MM.1S (cell line): Measurements from ENCODE around the gene OR14J1.

Source experiments
- DNase-seq: peaks from one replicate; pipeline ENCODE4 v3.0.0-alpha.2; 2015
- H2AFZ ChIP-seq: fragments of 300-600 bp; sonication (generic); 2 replicates; pipeline ENCODE4 v1.6.0; 2016; ENCODE audit warnings: antibody characterized with exemption, low read length
- H3F3A ChIP-seq: fragments of 300-600 bp; sonication (generic); 2 replicates; pipeline ENCODE4 v1.6.1; 2016; ENCODE audit warnings: mild to moderate bottlenecking, antibody characterized with exemption, low read length, moderate library complexity, mixed read lengths; ENCODE audit not compliant: insufficient read depth
- H3K27ac ChIP-seq: fragments of 300-600 bp; sonication (generic); 2 replicates; pipeline ENCODE4 v1.5.1; 2016; ENCODE audit warnings: mild to moderate bottlenecking, low read length
- H3K27me3 ChIP-seq: fragments of 300-600 bp; sonication (generic); replicated peaks from 2 replicates; pipeline ENCODE4 v1.6.0; 2016; ENCODE audit warnings: low read length; ENCODE audit not compliant: insufficient read depth
- H3K36me3 ChIP-seq: fragments of 300-600 bp; sonication (generic); replicated peaks from 2 replicates; pipeline ENCODE4 v1.6.1; 2016; ENCODE audit warnings: mild to moderate bottlenecking, low read length, mixed read lengths; ENCODE audit not compliant: insufficient read depth
- H3K4me1 ChIP-seq: fragments of 300-600 bp; sonication (generic); 2 replicates; pipeline ENCODE4 v1.6.1; 2016; ENCODE audit warnings: low read length, mixed read lengths
- H3K4me2 ChIP-seq: fragments of 300-600 bp; sonication (generic); 2 replicates; pipeline ENCODE4 v1.6.0; 2016; ENCODE audit warnings: low read depth, low read length
- H3K4me3 ChIP-seq: fragments of 300-600 bp; sonication (generic); 2 replicates; pipeline ENCODE4 v1.5.1; 2016; ENCODE audit warnings: low read length, mixed read lengths
- H3K79me2 ChIP-seq: fragments of 300-600 bp; sonication (generic); 2 replicates; pipeline ENCODE4 v1.6.1; 2016; ENCODE audit warnings: mixed run types, low read length, mixed read lengths
- H3K9ac ChIP-seq: fragments of 300-600 bp; sonication (generic); 2 replicates; pipeline ENCODE4 v1.6.1; 2016; ENCODE audit warnings: low read length, mixed read lengths
- H3K9me2 ChIP-seq: fragments of 300-600 bp; sonication (generic); replicated peaks from 2 replicates; pipeline ENCODE4 v1.6.1; 2016; ENCODE audit warnings: mild to moderate bottlenecking, low read length, mixed read lengths; ENCODE audit not compliant: insufficient read depth
- H3K9me3 ChIP-seq: fragments of 300-600 bp; sonication (generic); replicated peaks from 2 replicates; pipeline ENCODE4 v1.6.1; 2016; ENCODE audit warnings: mild to moderate bottlenecking, low read length, mixed read lengths; ENCODE audit not compliant: insufficient read depth
- H4K20me1 ChIP-seq: fragments of 300-600 bp; sonication (generic); 2 replicates; pipeline ENCODE4 v1.6.1; 2016; ENCODE audit warnings: mild to moderate bottlenecking, low read length, moderate library complexity, mixed read lengths; ENCODE audit not compliant: insufficient read depth
- CTCF ChIP-seq: fragments of 300-600 bp; sonication (generic); IDR thresholded peaks from 2 replicates; pipeline ENCODE4 v1.5.1; 2016; ENCODE audit warnings: antibody characterized with exemption, low read length, mixed read lengths
- EZH2 ChIP-seq: fragments of 300-600 bp; sonication (generic); optimal IDR thresholded peaks from 2 replicates; pipeline ENCODE3; 2017; ENCODE audit warnings: low read depth, mild to moderate bottlenecking, antibody characterized with exemption, low read length, mixed read lengths
- EZH2phosphoT487 ChIP-seq: fragments of 300-600 bp; sonication (generic); IDR thresholded peaks from 2 replicates; pipeline ENCODE4 v1.6.1; 2018; ENCODE audit warnings: antibody characterized with exemption, low read length

The OR14J1 gene, protein sequence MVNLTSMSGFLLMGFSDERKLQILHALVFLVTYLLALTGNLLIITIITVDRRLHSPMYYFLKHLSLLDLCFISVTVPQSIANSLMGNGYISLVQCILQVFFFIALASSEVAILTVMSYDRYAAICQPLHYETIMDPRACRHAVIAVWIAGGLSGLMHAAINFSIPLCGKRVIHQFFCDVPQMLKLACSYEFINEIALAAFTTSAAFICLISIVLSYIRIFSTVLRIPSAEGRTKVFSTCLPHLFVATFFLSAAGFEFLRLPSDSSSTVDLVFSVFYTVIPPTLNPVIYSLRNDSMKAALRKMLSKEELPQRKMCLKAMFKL

GRCh38 chr6:29301316-29301715 is at the start of gene OR14J1:
Gene OR14J1, plus strand, starts transcription at chr6:29301701. Its CDS starts 4,989 bp downstream, at chr6:29306690.
- Histone ChIP-seq H3K4me3 (no peak within 1 kb of the TSS), H3F3A (no peaks in the 10 kb centered on the region), H3K27me3 (no peaks in the 10 kb centered on the region), H2AFZ (no peak within 1 kb of the TSS), H3K9ac (no peak within 1 kb of the TSS), H3K27ac (no peak within 1 kb of the TSS), H3K9me3 (no peaks in the 10 kb centered on the region), H3K36me3 (no peaks in the 10 kb centered on the region), H4K20me1 (no peaks in the 10 kb centered on the region), H3K79me2 (no peaks in the 10 kb centered on the region), H3K4me2 (no peak within 1 kb of the TSS), H3K9me2 (no peaks in the 10 kb centered on the region), H3K4me1 (no peaks in the 10 kb centered on the region)
- TF ChIP-seq EZH2: no peak
- no peak for TF ChIP-seq EZH2phosphoT487
- no peak for TF ChIP-seq CTCF
- DNase-seq: no peak

GRCh38 chr6:29251736-29252135 is 49.8 kb upstream of the OR14J1 start:
- Histone ChIP-seq H3K27ac (no peak overlapping the region), H3K79me2 (no peaks in the 10 kb centered on the region), H3K9me2 (no peaks in the 10 kb centered on the region), H2AFZ (no peak overlapping the region), H3K36me3 (no peaks in the 10 kb centered on the region), H3K27me3 (no peaks in the 10 kb centered on the region), H3K9me3 (no peaks in the 10 kb centered on the region), H3K4me2 (no peak overlapping the region), H3F3A (no peaks in the 10 kb centered on the region), H4K20me1 (no peaks in the 10 kb centered on the region), H3K4me1 (no peaks in the 10 kb centered on the region), H3K9ac (no peak overlapping the region), H3K4me3 (no peak overlapping the region)
- DNase-seq: no peak
- TF ChIP-seq CTCF: no peak

GRCh38 chr6:29255530-29255929 is 46.0 kb upstream of the OR14J1 start:
- no peak overlapping the region for H3K4me2 ChIP-seq
- H3K36me3 ChIP-seq: no peaks in the 10 kb centered on the region
- H3K4me3 ChIP-seq: no peak overlapping the region
- no peaks in the 10 kb centered on the region for H3K4me1 ChIP-seq
- H3K9ac ChIP-seq: no peak overlapping the region
- DNase-seq: no peak
- no peaks in the 10 kb centered on the region for H3K9me3 ChIP-seq
- H3K27me3 ChIP-seq: no peaks in the 10 kb centered on the region
- H3K9me2 ChIP-seq: no peaks in the 10 kb centered on the region
- no peaks in the 10 kb centered on the region for H4K20me1 ChIP-seq
- H3K79me2 ChIP-seq: no peaks in the 10 kb centered on the region
- no peak overlapping the region for H2AFZ ChIP-seq
- H3F3A ChIP-seq: no peaks in the 10 kb centered on the region
- no peak overlapping the region for H3K27ac ChIP-seq
- TF ChIP-seq EZH2: no peak
- no peak for TF ChIP-seq EZH2phosphoT487
- TF ChIP-seq CTCF: no peak
